Left ventricle myocardium inferior (tissue), 1 donor: ENCODE results near the gene COLEC11. TPM values are rescaled to one million over a fixed set of nuclear protein-coding genes. Genes with fewer than 3 reads are reported as not detected.
A peak's percentile ranks its signal among the peaks of the same experiment; 100 is the strongest.

ENCODE experiments used
- DNase-seq: peaks from one replicate; pipeline ENCODE4 v3.0.0-alpha.2; 2020
- H3K27ac ChIP-seq: fragments of 200-600 bp; replicated peaks from 2 replicates; pipeline ENCODE4 v1.8.0; 2021
- H3K27me3 ChIP-seq: fragments of 200-600 bp; 2 replicates; pipeline ENCODE4 v1.8.0; 2021; ENCODE audit warnings: low read depth
- H3K36me3 ChIP-seq: fragments of 200-600 bp; 2 replicates; pipeline ENCODE4 v1.8.0; 2021
- H3K4me1 ChIP-seq: fragments of 200-600 bp; 2 replicates; pipeline ENCODE4 v1.8.0; 2021
- H3K4me3 ChIP-seq: fragments of 200-600 bp; 2 replicates; pipeline ENCODE4 v1.8.0; 2021; ENCODE audit warnings: mild to moderate bottlenecking, moderate library complexity
- H3K9me3 ChIP-seq: fragments of 200-600 bp; replicated peaks from 2 replicates; pipeline ENCODE4 v1.8.0; 2021
- CTCF ChIP-seq: fragments of 200-600 bp; IDR thresholded peaks from 2 replicates; pipeline ENCODE4 v1.8.0; 2021; ENCODE audit warnings: antibody characterized with exemption, mild to moderate bottlenecking, borderline replicate concordance
- intact Hi-C: fragments of 100-400 bp; cut with micrococcal nuclease; formaldehyde crosslinking; loops from one replicate; pipeline ENCODE4 v1.11.0; 2022
- total RNA-seq: library from RNA; stranded (reverse); fragmentation: NEBNext Ultra II Directional; extraction: Animal tissue kit (Norgen Biotek cat#: 25700); gene quantifications from one replicate; pipeline ENCODE4 v1.2.1, GENCODE V29; 2021
- donor health status: DM: no; HTN: yes; CAD: no; lungs with severe emphysema.

Gene COLEC11
- total RNA-seq, 1 donor from 2014 or later = 4.9 TPM

- no peak for DNase-seq
- Histone ChIP-seq H3K27me3 (peaks cover 3% of the 10 kb centered on the region), H3K27ac (no peak overlapping the region), H3K9me3 (no peaks in the 10 kb centered on the region), H3K36me3 (no peaks in the 10 kb centered on the region), H3K4me1 (peaks cover 32% of the 10 kb centered on the region), H3K4me3 (no peak overlapping the region)
- intact Hi-C loops = no loop called here
- no peak for TF ChIP-seq CTCF
Observed at GRCh38 chr2:3652896-3653625, 58.1 kb downstream of the COLEC11 start.

- Histone ChIP-seq H3K9me3 (no peaks in the 10 kb centered on the region), H3K4me1 (peaks cover 41% of the 10 kb centered on the region), H3K27me3 (peaks cover 3% of the 10 kb centered on the region), H3K27ac (no peak overlapping the region), H3K36me3 (no peaks in the 10 kb centered on the region), H3K4me3 (no peak overlapping the region)
- no peak for DNase-seq
- no peak for TF ChIP-seq CTCF
- intact Hi-C loops = no loop called here
Observed at GRCh38 chr2:3654011-3654410, 59.1 kb downstream of the COLEC11 start.

GRCh38 chr2:3654531-3655225, 59.8 kb downstream of the COLEC11 start:
- DNase-seq = no peak
- H3K4me1 ChIP-seq = peaks cover 48% of the 10 kb centered on the region
- intact Hi-C loops = no loop called here
- H3K27me3 ChIP-seq = peaks cover 3% of the 10 kb centered on the region
- no peak overlapping the region for H3K4me3 ChIP-seq
- H3K9me3 ChIP-seq = no peaks in the 10 kb centered on the region
- TF ChIP-seq CTCF = no peak
- H3K27ac ChIP-seq = no peak overlapping the region
- no peaks in the 10 kb centered on the region for H3K36me3 ChIP-seq

- Histone ChIP-seq H3K4me3 (no peak overlapping the region), H3K4me1 (peaks cover 43% of the 10 kb centered on the region), H3K36me3 (no peaks in the 10 kb centered on the region), H3K27ac (peak overlapping the region; percentile 5), H3K27me3 (peaks cover 3% of the 10 kb centered on the region), H3K9me3 (no peaks in the 10 kb centered on the region)
- intact Hi-C loops = no loop called here
- DNase-seq = no peak
- TF ChIP-seq CTCF = no peak
Observed at GRCh38 chr2:3655871-3656761, 61.2 kb downstream of the COLEC11 start.
